Inflammatory macrophage treated with lipopolysaccharide for 1 hour (primary cell): Measurements from ENCODE around the gene P3H4.
"Not testable (repeated sequence)": the region's sequence is repeated elsewhere in the genome, so short reads cannot be mapped to it uniquely, and the experiment has no call there.

Experiments used
- DNase-seq, 2 donors: peaks; one replicate each; pipeline ENCODE4 v3.0.0-alpha.2; 2020 to 2022

Gene P3H4

GRCh38 chr17:41792845-41793783 lies 18.6 kb downstream of the P3H4 start:
- DNase-seq: no peak

DNA sequence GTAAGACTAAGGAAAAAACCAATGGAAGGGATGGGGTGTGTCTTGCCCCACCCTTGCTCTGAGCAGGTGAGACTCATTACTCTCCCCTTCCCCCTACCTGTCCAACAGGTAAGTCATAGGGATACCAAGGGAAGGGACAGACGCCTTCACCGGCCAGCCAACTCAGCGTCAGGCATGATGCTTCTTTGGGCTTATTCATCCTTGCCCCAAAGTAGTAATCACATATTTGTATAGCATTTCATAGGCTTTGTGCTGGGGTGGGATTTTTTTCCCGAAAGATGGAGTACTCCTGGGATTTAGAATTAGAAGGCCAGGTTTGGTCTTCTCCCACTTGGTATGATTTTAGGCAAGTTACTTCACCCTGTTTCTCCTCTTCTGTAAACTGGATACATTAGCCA lies 24.7 kb downstream of the P3H4 start:
- no peak for DNase-seq

GRCh38 chr17:41786227-41787020 lies 25.3 kb downstream of the P3H4 start, which contains the start of gene JUP:
JUP (minus strand) TSS chr17:41786711; CDS start chr17:41771854, 14,857 bp downstream.
- peak; percentile 99 for DNase-seq

GRCh38 chr17:41785859-41786226 lies 25.9 kb downstream of the P3H4 start:
- DNase-seq: peak; percentile 45 to 64

GRCh38 chr17:41785091-41785858 lies 26.5 kb downstream of the P3H4 start:
- DNase-seq: peak in 1 of 2 donors; percentile 47

GRCh38 chr17:41784207-41784744 lies 27.5 kb downstream of the P3H4 start:
- DNase-seq: peak; percentile 66 to 69

DNA sequence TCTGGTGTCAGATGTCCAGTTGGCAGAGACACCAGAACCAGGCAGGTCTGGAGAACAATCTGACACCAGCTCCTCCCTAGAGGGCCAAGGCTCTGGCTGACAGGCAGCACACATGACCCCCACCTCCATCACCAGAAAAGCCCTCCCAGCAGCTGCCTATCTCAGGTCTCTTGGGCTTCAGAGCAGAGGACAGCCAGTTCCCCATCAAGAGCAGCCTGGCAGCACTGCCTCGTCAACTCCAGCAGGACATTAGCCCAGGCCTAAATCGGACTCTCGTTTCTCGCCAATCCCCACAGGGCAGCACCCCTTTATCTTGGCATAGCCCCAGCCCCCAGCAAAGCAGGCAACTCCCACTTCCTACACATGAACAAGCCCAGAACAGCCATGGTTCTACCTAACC lies 29.6 kb downstream of the P3H4 start:
- DNase-seq: no peak

DNA sequence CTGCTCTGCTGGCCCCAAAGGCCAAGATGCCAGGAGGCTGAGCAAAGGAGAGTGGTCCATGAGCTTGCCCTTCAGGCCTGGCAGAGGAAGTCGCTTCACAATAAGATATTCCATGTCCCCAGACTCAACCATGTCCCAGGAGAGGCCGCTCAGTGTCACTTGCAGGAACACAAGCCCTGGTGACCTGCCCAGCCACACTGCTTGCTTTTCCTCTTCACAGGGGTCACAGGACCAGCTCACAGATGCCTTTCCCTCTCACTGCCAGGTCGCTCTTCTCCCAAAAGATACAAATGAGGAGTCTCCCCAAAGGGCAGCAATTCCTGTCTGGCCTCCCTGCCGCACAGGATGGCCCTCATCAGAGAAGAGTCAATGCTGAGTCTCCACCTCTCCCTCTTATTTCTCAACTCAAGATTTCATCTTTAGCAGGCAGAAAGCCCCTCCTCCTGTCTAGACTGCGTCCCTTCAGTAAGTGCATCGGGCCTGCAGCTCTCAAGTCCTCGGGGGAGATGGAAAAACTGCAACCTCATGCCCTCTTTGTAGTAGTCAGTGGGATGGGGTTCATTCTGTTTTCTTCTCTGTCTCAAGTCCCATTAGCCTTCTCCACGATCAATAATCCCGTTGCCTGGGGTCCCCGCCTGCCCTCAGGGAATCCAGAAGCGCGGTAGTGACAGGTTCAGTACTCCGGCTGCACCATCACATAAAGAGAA lies 30.2 kb downstream of the P3H4 start:
- no peak for DNase-seq

- no peak for DNase-seq
Observed at GRCh38 chr17:41779954-41780353, 31.8 kb downstream of the P3H4 start.

DNA sequence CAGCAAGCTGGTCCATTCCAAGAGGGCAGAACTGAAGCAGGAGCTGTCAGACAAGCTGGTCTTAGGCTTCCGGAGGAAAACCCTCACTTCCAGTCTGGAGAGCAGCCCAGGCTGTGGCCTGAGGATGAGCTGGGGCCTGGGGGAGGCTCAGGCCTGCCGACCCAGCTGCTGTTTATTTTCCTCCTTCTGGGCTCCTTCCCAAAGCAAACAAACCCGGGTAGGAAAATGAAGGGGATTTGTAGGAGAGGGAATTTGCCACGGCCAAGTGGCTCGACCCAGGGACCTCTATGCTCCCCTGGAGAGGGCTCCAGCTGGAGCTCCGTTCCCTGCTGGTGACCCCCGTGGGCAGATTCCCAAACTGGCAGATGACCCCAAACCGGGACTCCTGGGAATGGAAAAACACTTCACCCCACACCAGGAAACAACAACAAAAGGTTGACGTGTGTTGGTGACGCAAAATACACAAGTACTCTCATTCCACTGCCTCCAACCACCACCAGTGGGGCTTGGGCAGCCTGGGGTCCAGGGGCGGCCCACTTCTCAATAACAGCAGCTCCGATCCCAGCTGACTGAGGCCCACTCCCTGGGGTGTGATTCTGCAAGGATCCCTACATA lies 34.1 kb downstream of the P3H4 start:
- DNase-seq: no peak

DNA sequence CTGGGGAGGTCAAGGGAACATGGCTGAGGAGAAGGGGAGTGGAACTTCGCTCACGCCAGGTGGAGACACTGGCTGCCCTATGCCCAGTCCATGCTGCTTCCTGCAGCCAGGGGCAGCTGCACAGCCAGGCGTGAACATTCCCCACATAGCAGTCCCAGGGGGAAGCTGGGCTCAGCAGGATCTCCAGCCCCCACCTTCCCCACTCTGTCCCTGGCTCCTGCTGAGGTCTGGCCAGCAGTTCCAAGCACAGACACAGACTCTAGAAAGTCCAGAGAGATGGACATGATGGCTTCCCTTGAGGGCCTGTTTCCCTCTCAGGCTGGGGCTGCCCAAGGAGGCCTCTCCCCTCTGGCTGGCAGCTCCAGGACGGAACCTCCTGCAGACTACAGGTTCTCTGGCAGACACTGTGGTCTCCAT lies 34.6 kb downstream of the P3H4 start:
- no peak for DNase-seq

DNA sequence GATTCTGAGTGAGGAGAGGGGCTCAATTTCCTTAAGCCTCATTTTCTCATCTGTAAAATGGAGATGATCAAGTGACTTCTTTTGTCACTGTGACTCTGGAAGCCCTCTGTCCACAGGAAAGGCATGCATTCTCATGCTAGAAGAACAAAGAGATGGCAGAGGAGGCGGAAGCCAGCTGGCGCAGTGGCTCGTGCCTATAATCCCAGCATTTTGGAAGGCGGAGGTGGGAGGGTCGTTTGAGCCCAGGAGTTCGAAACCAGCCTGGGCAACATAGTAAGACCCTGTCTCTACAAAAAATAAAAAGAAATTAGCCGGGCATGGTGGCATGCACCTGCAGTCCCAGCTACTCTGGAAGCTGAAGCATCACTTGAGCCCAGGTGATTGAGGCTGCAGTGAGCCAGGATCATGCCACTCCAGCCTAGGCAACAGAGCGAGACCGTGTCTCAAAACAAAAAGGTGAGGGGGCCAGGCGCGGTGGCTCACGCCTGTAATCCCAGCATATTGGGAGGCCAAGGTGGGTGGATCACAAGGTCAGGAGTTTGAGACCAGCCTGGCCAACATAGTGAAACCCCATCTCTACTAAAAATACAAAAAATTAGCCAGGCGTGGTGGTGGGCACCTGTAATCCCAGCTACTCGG lies 35.4 kb downstream of the P3H4 start:
- DNase-seq: not testable (repeated sequence)

DNA sequence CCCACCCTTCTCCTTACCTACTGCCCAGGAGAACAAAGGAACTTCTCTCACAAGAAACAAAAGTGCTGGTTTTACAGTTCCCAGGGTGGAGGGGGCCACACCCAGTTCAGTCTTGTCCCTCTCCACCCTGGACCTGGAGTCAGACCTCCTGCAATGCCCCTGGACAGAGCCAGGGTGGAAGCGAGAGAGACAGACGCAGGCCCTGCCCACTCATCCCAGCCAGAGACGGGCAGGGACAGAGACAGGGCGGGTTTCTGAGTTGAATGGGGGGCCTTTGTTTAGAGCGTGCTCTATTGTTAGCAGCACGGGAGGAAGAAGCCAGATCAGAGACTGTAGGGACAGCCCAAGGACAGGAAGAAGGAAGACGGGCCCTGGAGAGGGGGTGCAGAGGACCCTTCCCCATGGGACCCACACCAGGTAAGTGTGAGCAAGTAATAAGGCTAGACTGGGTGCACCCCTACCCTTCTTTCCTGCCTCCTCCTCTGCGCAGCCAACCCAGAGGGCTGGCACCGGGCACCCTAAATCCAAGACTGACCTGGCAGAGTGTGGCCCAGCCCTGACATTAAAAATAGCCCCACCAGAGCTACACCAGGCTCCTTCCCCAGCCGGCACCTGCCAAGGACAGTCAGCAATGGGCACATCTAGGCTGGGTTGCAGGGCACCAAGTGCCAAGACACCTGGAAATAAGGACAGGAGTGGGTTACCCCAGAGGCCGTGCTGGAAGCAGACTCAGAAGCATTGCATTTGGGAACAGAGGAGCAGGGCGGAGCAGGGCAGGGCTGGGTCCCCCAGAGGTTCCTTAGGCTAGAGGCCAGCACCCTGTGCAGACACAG lies 36.1 kb downstream of the P3H4 start:
- no peak for DNase-seq

DNA sequence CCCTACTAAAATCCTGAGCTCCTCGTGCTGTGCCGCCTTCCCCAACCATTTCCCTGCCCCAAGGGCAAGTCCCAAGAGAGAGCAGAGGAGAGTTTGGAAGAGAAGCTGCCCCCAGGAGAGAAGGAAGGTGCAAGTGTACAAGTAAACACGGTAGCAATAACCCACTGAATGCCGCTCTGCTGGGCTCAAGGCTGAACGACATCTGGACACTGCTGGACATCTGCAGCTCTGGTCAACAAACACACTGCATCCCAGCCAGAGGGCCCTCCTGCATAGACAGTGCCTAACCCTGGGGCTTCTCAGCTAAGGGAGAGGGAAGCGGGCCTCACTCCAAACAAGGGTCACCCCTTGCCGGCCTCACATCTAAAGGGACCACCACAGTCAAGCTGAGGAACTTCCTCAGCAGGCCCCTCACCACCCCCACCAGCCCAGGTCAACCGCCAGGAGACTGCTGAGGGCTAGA lies 38.0 kb downstream of the P3H4 start:
- DNase-seq: no peak

DNA sequence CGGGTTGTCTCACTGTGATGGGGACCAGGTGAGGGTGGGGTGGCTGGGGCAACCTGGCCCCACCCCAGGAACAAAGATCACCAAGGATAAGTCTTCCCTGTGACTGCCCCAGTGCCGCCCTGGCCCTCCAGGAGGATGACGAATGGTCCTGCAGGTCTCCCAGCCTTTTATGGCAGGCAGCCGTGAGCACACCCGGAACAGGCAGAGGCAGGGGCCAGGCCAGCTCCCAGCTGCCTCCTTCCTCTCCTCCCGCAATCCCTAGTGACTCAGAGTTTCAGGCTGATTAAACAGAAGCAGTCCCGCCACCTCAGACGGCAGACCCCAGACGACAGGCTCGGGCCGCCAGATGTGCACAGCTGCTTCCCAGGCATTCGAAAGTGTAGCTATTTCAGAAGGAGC lies 38.6 kb downstream of the P3H4 start:
- no peak for DNase-seq

- no peak for DNase-seq
Observed at GRCh38 chr17:41772586-41773189, 39.1 kb downstream of the P3H4 start.

GRCh38 chr17:41772218-41772585 lies 39.5 kb downstream of the P3H4 start:
- no peak for DNase-seq

DNA sequence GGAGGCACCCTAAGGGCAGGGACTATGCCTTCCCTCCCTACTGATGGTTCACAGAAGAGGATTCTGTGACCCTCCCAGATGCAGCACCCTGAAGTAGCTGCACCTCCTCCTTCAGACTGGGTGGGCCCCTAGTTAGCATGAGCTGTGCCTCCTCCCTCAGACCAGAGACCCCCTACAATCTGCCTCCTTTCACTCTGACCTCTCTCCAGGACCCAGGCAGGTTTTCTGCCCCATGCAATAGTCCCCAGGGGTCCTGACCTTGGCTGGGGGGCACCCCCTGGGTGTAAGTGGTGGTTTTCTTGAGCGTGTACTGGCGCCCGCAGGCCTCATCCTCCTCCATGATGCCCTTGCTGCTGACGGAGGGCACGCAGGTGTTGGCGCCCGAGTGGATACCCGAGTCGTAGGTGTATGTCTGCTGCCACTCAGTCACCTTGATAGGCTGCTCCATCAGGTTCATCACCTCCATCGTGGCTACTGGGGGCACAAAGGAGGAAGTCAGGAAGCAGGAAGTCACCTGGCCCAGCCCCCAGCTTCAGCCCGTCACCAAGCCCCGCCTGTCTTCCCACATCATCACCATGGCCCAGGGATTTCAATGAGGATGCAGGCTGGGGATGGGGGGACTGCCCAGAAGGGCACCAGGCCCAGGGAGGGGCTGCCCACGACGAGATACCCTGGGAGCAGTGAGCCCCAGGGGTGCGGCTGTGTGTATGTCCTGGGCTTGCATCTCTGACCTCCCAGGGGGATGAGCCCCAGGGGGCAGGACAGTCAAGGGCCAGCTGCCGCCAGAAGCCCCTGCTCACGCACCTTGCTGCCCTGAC lies 40.2 kb downstream of the P3H4 start:
- no peak for DNase-seq

DNA sequence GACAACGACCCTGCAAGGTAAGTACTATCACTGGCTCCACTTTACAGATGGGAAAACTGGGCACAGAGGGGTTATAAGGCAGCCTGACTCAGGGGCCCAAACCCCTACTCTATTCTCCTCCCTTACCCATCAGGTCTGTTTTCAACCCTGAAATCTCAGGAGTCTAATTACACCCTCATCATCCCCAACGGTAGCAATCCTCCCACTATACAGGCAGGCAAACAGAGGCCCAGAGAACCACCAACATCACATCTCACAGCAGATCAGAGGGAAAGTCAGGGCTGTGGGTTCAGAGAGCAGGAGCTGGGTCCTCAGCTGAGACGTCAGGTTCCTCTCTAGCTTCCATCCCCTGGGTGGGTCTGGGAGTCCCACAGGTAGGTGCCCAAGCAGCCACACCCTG lies 41.8 kb downstream of the P3H4 start:
- no peak for DNase-seq
